T-helper 22 cell (primary cell): ENCODE results near the gene CDH26.
"Not testable (repeated sequence)": the region's sequence is repeated elsewhere in the genome, so short reads cannot be mapped to it uniquely, and the experiment has no call there.

Source experiments
- DNase-seq: peaks from one replicate; pipeline ENCODE4 v3.0.0-alpha.2; 2020; ENCODE audit warnings: low read depth

Gene CDH26

GRCh38 chr20:59940956-59941294 is 17.3 kb upstream of the CDH26 start:
- no peak for DNase-seq

GRCh38 chr20:59942245-59942644 is 16.0 kb upstream of the CDH26 start:
- no peak for DNase-seq

GRCh38 chr20:59944726-59945125 is 13.5 kb upstream of the CDH26 start:
- DNase-seq: no peak

GRCh38 chr20:59945175-59945574 is 13.0 kb upstream of the CDH26 start:
- DNase-seq: no peak

GRCh38 chr20:59945731-59946130 is 12.5 kb upstream of the CDH26 start:
- no peak for DNase-seq

- no peak for DNase-seq
Measured at GRCh38 chr20:59947376-59947775, 10.8 kb upstream of the CDH26 start.

GRCh38 chr20:59948212-59948611 is 10.0 kb upstream of the CDH26 start:
- no peak for DNase-seq

GRCh38 chr20:59948828-59949720 is 9.1 kb upstream of the CDH26 start:
- no peak for DNase-seq

DNA sequence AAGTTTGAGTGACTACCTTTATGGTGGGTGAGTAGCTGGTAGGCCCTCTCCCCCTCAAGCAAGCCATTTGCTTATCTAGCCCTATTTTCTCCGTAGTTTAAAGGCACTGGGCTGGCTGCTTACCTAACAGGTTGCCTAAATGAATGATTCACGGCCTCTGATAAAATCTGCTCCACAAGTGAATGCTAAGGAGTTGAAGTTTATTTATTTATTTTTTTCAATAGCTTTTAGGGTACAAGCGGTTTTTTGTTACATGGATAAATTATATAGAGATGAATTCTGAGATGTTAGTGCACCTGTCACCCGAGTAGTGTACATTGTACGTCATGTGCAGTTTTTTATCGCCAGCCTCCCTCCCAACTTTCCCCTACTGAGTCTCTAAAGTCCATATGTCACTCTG is 8.3 kb upstream of the CDH26 start:
- no peak for DNase-seq

DNA sequence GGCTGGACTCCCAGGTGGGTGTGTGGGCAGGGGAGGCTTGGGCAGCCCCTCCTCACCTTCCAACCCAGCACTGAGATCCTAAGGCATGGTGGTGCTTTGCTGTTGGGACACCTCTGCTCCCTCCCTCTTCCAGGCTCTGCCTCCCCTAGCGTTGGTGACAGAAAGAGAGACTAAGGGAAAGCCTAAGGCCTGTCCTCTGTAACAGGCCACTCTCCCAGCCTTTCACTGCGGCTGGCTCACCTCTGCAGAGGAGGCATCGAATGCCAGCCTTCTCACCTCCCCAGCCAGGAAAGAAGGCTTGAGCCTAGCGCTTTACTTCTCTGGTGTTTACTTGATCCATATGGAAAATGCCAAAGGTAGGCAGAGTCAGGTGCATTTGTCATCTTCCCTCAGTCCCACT is 3.5 kb upstream of the CDH26 start:
- DNase-seq: no peak

- no peak for DNase-seq
Measured at GRCh38 chr20:59955131-59955796, 3.0 kb upstream of the CDH26 start.

DNA sequence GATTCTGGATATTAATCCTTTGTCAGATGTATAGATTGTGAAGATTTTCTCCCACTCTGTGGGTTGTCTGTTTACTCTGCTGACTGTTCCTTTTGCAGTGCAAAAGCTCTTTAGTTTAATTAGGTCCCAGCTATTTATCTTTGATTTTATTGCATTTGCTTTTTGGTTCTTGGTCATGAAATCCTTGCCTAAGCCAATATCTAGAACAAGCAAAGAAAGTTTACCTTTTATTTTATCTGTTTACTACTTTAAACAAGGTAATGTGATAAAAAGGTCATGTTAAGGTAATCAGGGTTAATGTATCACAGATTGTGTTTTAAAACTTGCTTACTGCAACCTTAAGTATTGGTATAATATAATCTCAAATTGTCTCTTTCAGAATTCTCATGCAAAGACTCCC is 655 bp upstream of the CDH26 start:
- DNase-seq: not testable (repeated sequence)

DNA sequence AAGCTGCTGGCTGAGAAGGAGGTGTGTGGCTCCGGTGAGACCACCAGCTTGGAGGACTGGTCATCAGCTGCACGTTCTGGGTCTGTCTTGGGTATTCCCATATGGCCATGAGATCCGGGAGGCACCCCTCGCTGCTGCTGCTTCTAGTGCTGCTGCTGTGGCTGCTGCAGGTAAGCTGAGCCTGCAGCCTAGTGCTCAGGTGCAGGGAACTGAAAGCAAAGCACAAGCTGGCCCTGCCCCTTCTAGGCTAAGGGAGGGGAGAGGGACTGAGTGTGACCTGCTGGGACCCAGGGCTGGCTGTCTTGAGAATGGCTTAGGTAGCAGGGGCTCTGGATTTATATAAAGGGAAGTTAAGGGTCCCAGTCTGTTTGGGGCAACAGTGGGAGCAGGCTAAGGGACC is 403 bp downstream of the CDH26 start:
- DNase-seq: no peak

DNA sequence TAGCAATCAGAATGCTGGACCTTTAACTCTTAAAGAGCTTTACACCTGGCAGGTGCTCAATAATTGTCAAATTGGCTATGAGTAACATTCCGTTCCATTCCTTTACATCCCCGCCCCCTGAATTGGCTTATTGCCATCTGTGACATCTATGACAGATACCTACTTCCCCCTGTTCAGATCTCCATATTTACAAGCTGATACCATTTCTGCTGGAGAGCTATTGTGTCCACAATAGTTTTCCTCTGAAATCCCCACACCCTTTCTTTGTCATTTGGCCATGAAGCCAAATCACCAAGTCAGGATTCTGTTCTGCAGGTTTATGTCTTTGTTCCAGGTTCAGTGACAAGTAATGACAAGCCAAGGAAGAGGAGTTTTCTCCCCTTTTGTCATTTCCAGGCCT is 3.2 kb downstream of the CDH26 start:
- no peak for DNase-seq

- DNase-seq: no peak
Measured at GRCh38 chr20:59962155-59962554, 3.9 kb downstream of the CDH26 start.

- no peak for DNase-seq
Measured at GRCh38 chr20:59966428-59966827, 8.2 kb downstream of the CDH26 start.

DNA sequence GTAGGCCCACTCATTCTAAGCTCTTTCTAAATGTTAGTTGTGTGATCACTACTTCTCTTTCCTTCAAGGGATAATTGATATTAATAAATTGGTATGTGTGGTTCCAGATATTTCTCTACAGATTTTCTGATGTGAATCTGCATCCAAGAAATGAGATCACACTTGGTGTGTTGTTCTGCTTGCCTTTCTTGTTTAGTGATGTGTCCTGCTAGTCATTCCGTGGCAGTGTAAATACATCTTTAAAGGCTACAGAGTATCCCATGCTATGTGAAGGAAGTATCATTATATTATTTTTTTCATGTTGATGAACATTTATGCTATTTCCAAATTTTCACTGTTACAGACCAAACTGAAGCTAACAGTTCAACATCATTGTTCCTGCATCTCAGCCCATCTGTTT is 13.2 kb downstream of the CDH26 start:
- DNase-seq: no peak

GRCh38 chr20:59972037-59972801 is 14.0 kb downstream of the CDH26 start:
- DNase-seq: no peak

DNA sequence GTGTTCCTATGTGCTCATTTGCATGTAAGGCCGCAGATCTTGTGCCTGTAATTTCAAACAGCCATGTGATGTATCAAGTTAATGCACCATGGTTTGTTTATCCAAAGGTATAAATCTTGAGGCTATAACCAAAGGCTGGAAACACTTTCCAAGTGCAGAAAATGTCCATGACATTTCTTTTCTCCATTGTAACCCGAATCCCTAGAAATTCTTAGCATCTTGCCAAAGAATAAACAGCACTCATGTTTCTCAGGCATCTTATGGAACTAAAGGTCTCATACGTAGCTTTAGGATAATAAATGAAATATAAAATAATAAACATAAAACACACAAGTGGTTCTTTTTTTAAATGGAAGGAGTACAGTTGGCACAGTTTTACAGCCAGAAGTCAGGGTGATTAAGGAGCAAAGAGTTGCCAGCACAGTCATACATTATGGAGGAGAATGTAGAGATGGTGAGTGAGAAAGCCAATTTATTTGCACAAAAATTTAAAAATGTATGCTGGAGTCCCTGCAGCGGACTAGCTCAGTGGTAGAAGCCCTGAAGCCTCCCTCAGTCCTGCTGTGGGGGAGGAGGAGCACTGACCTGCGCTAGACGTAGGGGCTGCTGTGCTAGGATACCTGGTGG is 18.0 kb downstream of the CDH26 start:
- DNase-seq: no peak

- no peak for DNase-seq
Measured at GRCh38 chr20:59977086-59977485, 18.9 kb downstream of the CDH26 start.

DNA sequence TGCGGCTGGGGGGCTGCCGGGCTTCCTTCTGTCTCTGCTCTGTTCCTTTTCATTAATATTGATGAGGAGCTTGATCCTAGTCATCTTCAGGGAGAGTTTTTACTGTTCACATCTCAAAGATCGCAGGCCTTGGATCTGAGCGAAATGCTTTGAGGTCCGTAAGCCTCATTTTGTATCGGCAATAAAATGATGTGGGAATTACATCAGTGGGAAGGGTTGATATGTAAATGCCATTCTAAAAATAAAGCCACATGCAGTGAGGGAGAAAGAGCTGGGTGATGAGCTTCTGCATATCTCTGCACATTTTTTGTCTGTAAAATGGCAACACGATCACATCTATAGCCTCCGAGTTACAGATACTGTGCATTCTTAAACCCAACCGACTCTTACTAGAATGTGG is 24.9 kb downstream of the CDH26 start:
- DNase-seq: no peak

- no peak for DNase-seq
Measured at GRCh38 chr20:59984541-59984940, 26.3 kb downstream of the CDH26 start.

- DNase-seq: no peak
Measured at GRCh38 chr20:59985164-59985563, 26.9 kb downstream of the CDH26 start.
